H9 (cell line): Measurements from ENCODE around the gene GLI2. TPM values are rescaled to one million over a fixed set of nuclear protein-coding genes. Genes with fewer than 3 reads are reported as not detected.

Source experiments
- DNase-seq: peaks from one replicate; pipeline ENCODE4 v3.0.0-alpha.2; 2017
- H2AFZ ChIP-seq: one replicate; pipeline ENCODE4 v1.6.1; 2013; ENCODE audit warnings: mild to moderate bottlenecking, low read length, control low read depth, moderate library complexity
- H2AK5ac ChIP-seq: 2 replicates; pipeline ENCODE4 v1.6.1; 2013; ENCODE audit warnings: low read length, control low read depth, mixed read lengths; ENCODE audit not compliant: insufficient read length
- H2BK120ac ChIP-seq: one replicate; pipeline ENCODE4 v1.6.1; 2013; ENCODE audit warnings: low read depth, mild to moderate bottlenecking, low read length, control low read depth, inconsistent platforms; ENCODE audit not compliant: poor library complexity, severe bottlenecking
- H2BK12ac ChIP-seq: 2 replicates; pipeline ENCODE4 v1.6.1; 2013; ENCODE audit warnings: low read length, control low read depth, mixed read lengths, low read depth; ENCODE audit not compliant: insufficient read length
- H2BK15ac ChIP-seq: 2 replicates; pipeline ENCODE4 v1.6.1; 2013; ENCODE audit warnings: low read depth, low read length, control low read depth
- H2BK20ac ChIP-seq: one replicate; pipeline ENCODE4 v1.6.1; 2013; ENCODE audit warnings: low read depth, mild to moderate bottlenecking, low read length, control low read depth, inconsistent platforms; ENCODE audit not compliant: poor library complexity, severe bottlenecking
- H2BK5ac ChIP-seq: 2 replicates; pipeline ENCODE4 v1.6.1; 2013; ENCODE audit warnings: low read length, control low read depth, mixed read lengths; ENCODE audit not compliant: insufficient read length
- H3K14ac ChIP-seq: 2 replicates; pipeline ENCODE4 v1.6.1; 2013; ENCODE audit warnings: low read length, control low read depth; ENCODE audit not compliant: insufficient read depth
- H3K18ac ChIP-seq: 2 replicates; pipeline ENCODE4 v1.6.1; 2013; ENCODE audit warnings: low read depth, mild to moderate bottlenecking, mixed read lengths, low read length, control low read depth; ENCODE audit not compliant: insufficient read length
- H3K23ac ChIP-seq: 2 replicates; pipeline ENCODE4 v1.6.1; 2013; ENCODE audit warnings: low read length, control low read depth, mixed read lengths, low read depth; ENCODE audit not compliant: insufficient read length
- H3K23me2 ChIP-seq: 2 replicates; pipeline ENCODE4 v1.6.1; 2013; ENCODE audit warnings: low read depth, mild to moderate bottlenecking, mixed read lengths, low read length, control low read depth; ENCODE audit not compliant: insufficient read length, poor library complexity, severe bottlenecking
- H3K27ac ChIP-seq: 2 replicates; pipeline ENCODE4 v1.5.1; 2013; ENCODE audit warnings: low read length, control low read depth, mixed read lengths, low read depth; ENCODE audit not compliant: insufficient read length
- H3K27me3 ChIP-seq: 2 replicates; pipeline ENCODE4 v1.6.1; 2013; ENCODE audit warnings: low read length, control low read depth, inconsistent platforms; ENCODE audit not compliant: insufficient read depth
- H3K4ac ChIP-seq: 2 replicates; pipeline ENCODE4 v1.6.1; 2013; ENCODE audit warnings: low read depth, mild to moderate bottlenecking, control low read depth, inconsistent platforms, low read length, moderate library complexity
- H3K4me1 ChIP-seq: 2 replicates; pipeline ENCODE4 v1.6.1; 2013; ENCODE audit warnings: low read length, control low read depth, inconsistent platforms; ENCODE audit not compliant: insufficient read depth
- H3K4me2 ChIP-seq: 2 replicates; pipeline ENCODE4 v1.6.1; 2013; ENCODE audit warnings: low read length, control low read depth, mixed read lengths; ENCODE audit not compliant: insufficient read length, insufficient read depth
- H3K56ac ChIP-seq: 2 replicates; pipeline ENCODE4 v1.6.1; 2013; ENCODE audit warnings: low read depth, mild to moderate bottlenecking, mixed read lengths, low read length, control low read depth; ENCODE audit not compliant: insufficient read length
- H3K79me1 ChIP-seq: 2 replicates; pipeline ENCODE4 v1.6.1; 2013; ENCODE audit warnings: low read depth, mild to moderate bottlenecking, moderate library complexity, low read length, control low read depth, inconsistent platforms; ENCODE audit not compliant: insufficient read depth, poor library complexity, severe bottlenecking
- H3K79me2 ChIP-seq: 2 replicates; pipeline ENCODE4 v1.6.1; 2013; ENCODE audit warnings: low read length, control low read depth, inconsistent platforms; ENCODE audit not compliant: insufficient read depth
- H3K9ac ChIP-seq: 2 replicates; pipeline ENCODE4 v1.6.1; 2013; ENCODE audit warnings: low read length, control low read depth, mixed read lengths; ENCODE audit not compliant: insufficient read length; ENCODE audit errors: extremely low read depth
- H3K9me3 ChIP-seq: one replicate; pipeline ENCODE4 v1.6.1; 2013; ENCODE audit warnings: low read depth, low read length, inconsistent platforms; ENCODE audit not compliant: control insufficient read depth
- H3T11ph ChIP-seq: one replicate; pipeline ENCODE4 v1.6.1; 2013; ENCODE audit warnings: mild to moderate bottlenecking, low read length, control low read depth, inconsistent platforms
- H4K20me1 ChIP-seq: one replicate; pipeline ENCODE4 v1.6.1; 2013; ENCODE audit not compliant: control insufficient read depth, insufficient read length, insufficient read depth
- H4K5ac ChIP-seq: 2 replicates; pipeline ENCODE4 v1.6.1; 2013; ENCODE audit warnings: low read depth, mild to moderate bottlenecking, mixed read lengths, low read length, control low read depth; ENCODE audit not compliant: insufficient read length
- H4K8ac ChIP-seq: replicated peaks from 2 replicates; pipeline ENCODE4 v1.6.1; 2013; ENCODE audit warnings: low read length, control low read depth, mixed read lengths, low read depth; ENCODE audit not compliant: insufficient read length
- H4K91ac ChIP-seq: 2 replicates; pipeline ENCODE4 v1.6.1; 2013; ENCODE audit warnings: low read depth, mild to moderate bottlenecking, moderate library complexity, mixed read lengths, low read length, control low read depth; ENCODE audit not compliant: insufficient read length
- H3K27ac Mint-ChIP-seq, 3 experiments: 2 replicates in 2 of 3; 3 replicates in 1 of 3; pipeline ENCODE4 v1.8.0; 2020 to 2021; ENCODE audit warnings: mixed read lengths in 3 of 3, mild to moderate bottlenecking in 1 of 3, moderate library complexity in 1 of 3
- H3K27me3 Mint-ChIP-seq: 2 replicates; pipeline ENCODE4 v1.8.0; 2021; ENCODE audit warnings: low read depth, mild to moderate bottlenecking, moderate library complexity, mixed read lengths
- H3K36me3 Mint-ChIP-seq, 3 experiments: 2 replicates in 2 of 3; 3 replicates in 1 of 3; pipeline ENCODE4 v1.8.0; 2020 to 2021; ENCODE audit warnings: low read depth in 3 of 3, mixed read lengths in 3 of 3; ENCODE audit not compliant: insufficient read depth in 1 of 3
- H3K4me1 Mint-ChIP-seq, 2 experiments: 2 replicates each; pipeline ENCODE4 v1.8.0; 2020; ENCODE audit warnings: mixed read lengths in 2 of 2
- H3K4me3 Mint-ChIP-seq, 2 experiments: 2 replicates in 1 of 2; 3 replicates in 1 of 2; pipeline ENCODE4 v1.8.0; 2020 to 2021; ENCODE audit warnings: mild to moderate bottlenecking in 2 of 2, mixed read lengths in 2 of 2, moderate library complexity in 1 of 2
- H3K9me3 Mint-ChIP-seq, 2 experiments: 2 replicates in 1 of 2; 3 replicates in 1 of 2; pipeline ENCODE4 v1.8.0; 2020; ENCODE audit warnings: mild to moderate bottlenecking in 2 of 2, mixed read lengths in 2 of 2, moderate library complexity in 1 of 2
- WGBS: extraction: QIAGEN DNeasy Blood & Tissue Kit; methylation state at CpG from one replicate; pipeline ENCODE4 v1.1.7; 2013; ENCODE audit warnings: missing lambda C conversion rate, low lambda C conversion rate, mixed read lengths; ENCODE audit not compliant: insufficient read length; ENCODE audit errors: extremely low coverage; 5-methylcytosine and 5-hydroxymethylcytosine counted together
- total RNA-seq: library from RNA; stranded (reverse); gene quantifications from 2 replicates; pipeline ENCODE4 v1.2.1, GENCODE V29; 2021
- TF ChIP-seq, protein P1 (sequence below): fragments of 200-600 bp; sonication (generic); conservative IDR thresholded peaks from 3 replicates; pipeline ENCODE4 v1.8.0; 2021; ENCODE audit warnings: antibody characterized with exemption, mild to moderate bottlenecking

The GLI2 gene
- total RNA-seq, 1 experiment from 2014 or later = 56.7 TPM

DNA sequence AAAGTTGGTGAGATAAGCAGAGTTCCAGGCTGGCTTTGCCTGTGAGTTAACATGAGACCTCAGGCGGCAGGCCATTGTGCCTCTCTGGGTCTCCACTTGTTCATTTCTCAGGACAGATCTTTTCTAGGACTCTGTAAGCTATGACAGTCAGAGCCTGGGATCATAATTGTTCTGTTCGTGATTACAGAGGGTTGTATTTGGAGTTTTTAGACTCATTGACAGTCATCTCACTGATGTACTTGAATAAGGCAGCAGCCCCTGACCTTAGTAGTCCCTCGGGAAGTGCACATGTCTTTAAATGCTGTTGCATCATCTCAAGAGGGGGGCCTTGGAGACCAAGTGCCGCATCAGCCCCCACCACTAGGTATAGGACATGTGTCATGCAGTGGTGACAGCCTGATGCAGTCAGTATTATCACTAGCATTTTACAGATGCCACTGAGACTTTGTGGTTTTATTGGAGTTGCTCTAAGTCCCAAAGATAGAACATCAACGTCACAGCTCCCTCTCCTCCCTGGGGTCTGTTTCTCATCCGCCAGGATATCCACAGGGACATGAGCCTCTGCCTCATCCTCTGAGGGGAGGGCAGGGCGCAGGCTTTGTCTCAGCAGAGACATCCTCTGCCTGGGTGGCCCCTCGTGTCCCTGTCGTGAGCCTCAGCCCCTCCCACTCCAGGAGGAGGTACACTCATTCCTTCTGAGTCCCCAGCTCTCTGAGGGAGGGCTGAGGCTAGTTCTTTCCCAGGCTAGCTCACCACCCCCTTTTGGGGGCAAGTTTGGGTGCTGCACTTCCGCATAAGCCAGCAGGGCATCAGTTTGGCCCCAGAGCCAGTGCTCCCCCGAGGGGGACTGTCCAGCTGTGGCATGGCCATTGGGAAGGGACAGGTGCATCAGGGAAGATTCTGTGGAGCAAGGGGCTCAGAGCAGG, 14.1 kb downstream of the GLI2 start:
- peaks cover 56 to 71% of the 10 kb centered on the region in 2 experiments for H3K4me1 Mint-ChIP-seq
- H3K36me3 Mint-ChIP-seq = peaks cover 6 to 16% (median 7%) of the 10 kb centered on the region in 3 experiments; a peak in 5 of 7 replicates
- peak overlapping the region; percentile 66 to 75 (median 71); a peak in 3 of 7 replicates for H3K27ac Mint-ChIP-seq
- Histone ChIP-seq H2BK12ac (no peak overlapping the region), H4K91ac (no peak overlapping the region), H2AFZ (no peak overlapping the region), H3K23me2 (no peaks in the 10 kb centered on the region), H3K23ac (no peak overlapping the region), H3K9ac (no peak overlapping the region), H3K27ac (no peak overlapping the region), H4K20me1 (no peaks in the 10 kb centered on the region), H3K4ac (no peak overlapping the region), H3K4me2 (no peak overlapping the region), H2BK120ac (no peak overlapping the region), H3T11ph (no peak overlapping the region), H3K4me1 (peaks cover 6% of the 10 kb centered on the region), H4K8ac (no peak overlapping the region), H3K9me3 (no peaks in the 10 kb centered on the region), H2BK20ac (no peak overlapping the region), H2BK5ac (no peak overlapping the region), H4K5ac (no peak overlapping the region), H3K79me1 (peaks cover 4% of the 10 kb centered on the region), H2AK5ac (no peak overlapping the region), H3K18ac (no peak overlapping the region), H3K79me2 (peaks cover 42% of the 10 kb centered on the region; the same call in 1 of the 2 replicates), H2BK15ac (no peak overlapping the region), H3K27me3 (no peaks in the 10 kb centered on the region), H3K56ac (no peak overlapping the region), H3K14ac (no peak overlapping the region)
- H3K4me3 Mint-ChIP-seq = no peak overlapping the region
- H3K27me3 Mint-ChIP-seq = no peaks in the 10 kb centered on the region
- no peaks in the 10 kb centered on the region for H3K9me3 Mint-ChIP-seq
- peak; percentile 32 for DNase-seq
- WGBS = no CpG with 5 or more reads among the region's 11 CpGs
- TF ChIP-seq, protein P1, sequence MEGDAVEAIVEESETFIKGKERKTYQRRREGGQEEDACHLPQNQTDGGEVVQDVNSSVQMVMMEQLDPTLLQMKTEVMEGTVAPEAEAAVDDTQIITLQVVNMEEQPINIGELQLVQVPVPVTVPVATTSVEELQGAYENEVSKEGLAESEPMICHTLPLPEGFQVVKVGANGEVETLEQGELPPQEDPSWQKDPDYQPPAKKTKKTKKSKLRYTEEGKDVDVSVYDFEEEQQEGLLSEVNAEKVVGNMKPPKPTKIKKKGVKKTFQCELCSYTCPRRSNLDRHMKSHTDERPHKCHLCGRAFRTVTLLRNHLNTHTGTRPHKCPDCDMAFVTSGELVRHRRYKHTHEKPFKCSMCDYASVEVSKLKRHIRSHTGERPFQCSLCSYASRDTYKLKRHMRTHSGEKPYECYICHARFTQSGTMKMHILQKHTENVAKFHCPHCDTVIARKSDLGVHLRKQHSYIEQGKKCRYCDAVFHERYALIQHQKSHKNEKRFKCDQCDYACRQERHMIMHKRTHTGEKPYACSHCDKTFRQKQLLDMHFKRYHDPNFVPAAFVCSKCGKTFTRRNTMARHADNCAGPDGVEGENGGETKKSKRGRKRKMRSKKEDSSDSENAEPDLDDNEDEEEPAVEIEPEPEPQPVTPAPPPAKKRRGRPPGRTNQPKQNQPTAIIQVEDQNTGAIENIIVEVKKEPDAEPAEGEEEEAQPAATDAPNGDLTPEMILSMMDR = no peak
